HG02885 (cell line): ENCODE measurements around the gene UVSSA.
"Not testable (repeated sequence)": the region's sequence is repeated elsewhere in the genome, so short reads cannot be mapped to it uniquely, and the experiment has no call there.

ENCODE experiments used
- ATAC-seq: cut with Tn5 transposase; IDR thresholded peaks from one replicate; pipeline ENCODE4 v1.9.1; 2021; ENCODE audit warnings: mild to moderate bottlenecking; ENCODE audit not compliant: unreplicated experiment, poor library complexity

Gene UVSSA

GRCh38 chr4:1416051-1416947 lies 69.3 kb downstream of the UVSSA start:
- no peak for ATAC-seq

- ATAC-seq, result no peak
Measured at GRCh38 chr4:1416948-1417260, 69.9 kb downstream of the UVSSA start.

DNA sequence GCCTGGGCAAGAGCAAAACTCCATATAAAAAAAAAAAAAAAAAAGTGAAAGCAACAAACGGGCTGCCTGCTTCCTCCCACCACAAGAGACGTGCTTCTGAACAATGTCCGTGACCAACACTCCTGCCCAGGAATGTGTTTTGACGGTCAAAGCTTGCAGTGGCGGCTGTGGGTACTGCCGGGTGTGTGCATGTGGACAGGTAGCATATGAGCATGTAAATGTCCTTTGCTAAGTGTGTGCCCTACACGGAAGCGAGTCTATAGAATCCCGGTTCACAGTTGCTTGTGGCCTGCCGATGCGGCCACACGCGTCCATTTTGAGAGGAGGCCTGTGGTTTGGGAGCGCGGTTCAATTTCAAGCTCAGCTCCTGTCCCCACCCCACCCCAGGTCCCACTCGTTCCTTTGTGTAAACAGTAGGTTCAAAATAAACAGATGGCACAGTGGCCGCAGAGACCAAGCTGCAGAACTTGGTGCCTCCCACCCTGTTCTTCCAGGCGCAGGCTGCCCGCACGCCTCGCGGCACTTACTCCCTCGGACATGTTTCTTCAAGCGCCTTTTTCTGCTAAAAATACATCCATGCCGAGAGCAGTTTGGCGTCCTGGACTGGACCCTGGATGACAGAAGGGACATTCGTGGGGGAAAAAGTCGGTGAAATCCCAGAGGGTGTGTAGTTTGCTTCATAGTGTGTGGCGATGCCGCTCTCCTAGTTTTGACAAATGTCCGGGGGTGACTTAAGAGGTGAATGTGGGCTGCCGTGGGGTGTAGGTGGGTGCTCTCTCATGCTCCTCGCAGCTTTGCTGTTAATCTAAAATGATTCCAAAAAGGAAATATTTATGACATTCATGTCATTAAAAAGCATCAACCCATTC lies 70.7 kb downstream of the UVSSA start:
- ATAC-seq, result no peak

DNA sequence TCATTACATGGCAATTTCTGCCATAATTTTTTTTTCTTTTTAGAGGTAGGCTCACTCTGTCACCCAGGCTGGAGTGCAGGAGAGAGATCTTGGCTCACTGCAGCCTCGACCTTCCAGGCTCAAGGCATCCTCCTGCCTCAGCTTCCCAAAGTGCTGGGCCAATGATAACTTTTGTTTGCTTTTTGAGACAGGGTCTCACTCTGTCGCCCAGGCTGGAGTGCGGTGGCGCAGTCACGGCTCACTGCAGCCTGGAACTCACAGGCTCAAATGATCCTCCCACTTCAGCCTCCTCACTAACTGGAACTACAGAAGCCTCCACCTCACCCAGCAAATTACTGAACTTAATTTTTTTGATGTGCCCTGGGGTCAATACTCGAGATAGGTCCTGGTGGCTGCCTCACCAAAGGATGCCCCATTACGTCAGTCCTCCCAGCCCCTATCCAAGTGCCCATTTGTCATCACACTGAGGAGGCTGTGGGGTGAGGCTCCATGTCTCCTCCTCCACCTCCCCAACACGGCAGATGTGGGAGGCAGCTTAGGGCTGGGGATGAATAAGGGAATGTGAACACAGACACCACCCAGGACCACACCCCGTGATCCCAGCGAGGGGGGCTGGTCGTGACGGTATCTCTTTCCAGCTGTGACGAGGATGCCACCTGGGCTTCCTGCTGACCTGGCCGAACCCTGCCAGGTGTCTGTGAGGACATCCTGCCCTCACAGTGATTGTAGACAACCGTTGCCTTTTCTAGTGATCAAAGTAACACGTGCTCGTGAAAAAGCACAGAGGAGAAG lies 71.7 kb downstream of the UVSSA start:
- ATAC-seq, result no peak

GRCh38 chr4:1419708-1420107 lies 72.7 kb downstream of the UVSSA start:
- no peak for ATAC-seq

DNA sequence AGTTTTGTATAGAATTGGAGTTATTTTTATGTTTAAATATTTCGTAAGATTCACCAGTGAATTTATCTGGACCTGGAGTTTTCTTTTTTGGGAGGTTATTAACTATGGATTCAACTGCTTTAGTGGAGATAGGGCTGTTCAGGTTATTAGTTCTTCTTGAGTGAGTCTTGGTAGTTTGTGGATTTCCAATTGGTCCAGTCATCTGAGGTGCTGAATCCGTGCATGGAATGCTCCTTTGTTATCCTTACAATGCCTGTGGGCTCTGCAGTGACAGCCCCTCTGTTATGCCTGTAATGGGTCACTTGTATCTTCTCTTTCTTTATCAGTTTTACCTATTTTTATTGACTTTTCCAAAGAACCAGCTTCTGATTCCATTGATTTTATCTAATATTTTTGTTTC lies 74.6 kb downstream of the UVSSA start:
- ATAC-seq, result no peak

- no peak for ATAC-seq
Measured at GRCh38 chr4:1427010-1427409, 80.0 kb downstream of the UVSSA start.

DNA sequence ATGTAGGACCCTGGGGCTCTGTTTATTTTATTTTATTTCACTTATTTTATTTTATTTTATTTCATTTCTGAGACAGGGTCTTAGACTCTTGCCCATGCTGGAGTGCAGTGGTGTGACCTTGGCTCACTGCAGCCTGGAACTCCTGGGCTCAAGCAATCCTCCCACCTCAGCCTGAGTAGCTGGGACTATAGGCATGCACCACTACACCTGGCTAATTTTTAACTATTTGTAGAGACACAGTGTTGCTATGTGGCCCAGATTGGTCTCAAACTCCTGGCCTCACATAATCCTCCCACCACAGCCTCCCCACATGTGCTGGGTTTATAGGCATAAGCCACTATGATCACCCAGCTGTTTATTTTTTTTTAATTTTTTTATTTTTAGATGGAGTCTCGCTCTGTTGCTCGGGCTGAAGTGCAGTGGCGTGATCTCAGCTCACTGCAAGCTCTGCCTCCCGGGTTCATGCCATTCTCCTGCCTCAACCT lies 96.7 kb downstream of the UVSSA start:
- not testable (repeated sequence) for ATAC-seq
